Fibroblast of the aortic adventitia (primary cell): ENCODE data around the gene SPTBN2. TPM values are rescaled to one million over a fixed set of nuclear protein-coding genes. Genes with fewer than 3 reads are reported as not detected.
"Not testable (repeated sequence)": the region's sequence is repeated elsewhere in the genome, so short reads cannot be mapped to it uniquely, and the experiment has no call there.

Source experiments
- DNase-seq: peaks from one replicate; pipeline ENCODE4 v3.0.0-alpha.2; 2010; ENCODE audit warnings: low read depth
- H3K4me3 ChIP-seq: 2 replicates; pipeline ENCODE4 v1.5.1; 2011; ENCODE audit warnings: low read depth, mild to moderate bottlenecking, control low read depth, low read length, moderate library complexity
- CTCF ChIP-seq: IDR thresholded peaks from 2 replicates; pipeline ENCODE4 v1.5.1; 2011; ENCODE audit warnings: mild to moderate bottlenecking, low read length, control low read depth, inconsistent platforms; ENCODE audit not compliant: insufficient read depth
- total RNA-seq: library from RNA; depleted of rRNA; stranded (reverse); fragments of >200 nt; gene quantifications from 2 replicates; pipeline ENCODE4 v1.2.3, GENCODE V29; 2012; ENCODE audit warnings: low replicate concordance

The SPTBN2 gene
- total RNA-seq, 1 donor: 0.27 TPM

- H3K4me3 ChIP-seq: no peak overlapping the region
- TF ChIP-seq CTCF: no peak
- DNase-seq: no peak
Observed at GRCh38 chr11:66725647-66726046, 3.4 kb downstream of the SPTBN2 start.

GRCh38 chr11:66725114-66725513 lies 3.9 kb downstream of the SPTBN2 start:
- no peak overlapping the region for H3K4me3 ChIP-seq
- no peak for TF ChIP-seq CTCF
- DNase-seq: no peak

GRCh38 chr11:66724167-66724566 lies 4.8 kb downstream of the SPTBN2 start:
- H3K4me3 ChIP-seq, DNase-seq: not testable (repeated sequence)

GRCh38 chr11:66723693-66724092 lies 5.3 kb downstream of the SPTBN2 start:
- H3K4me3 ChIP-seq: no peak overlapping the region

DNA sequence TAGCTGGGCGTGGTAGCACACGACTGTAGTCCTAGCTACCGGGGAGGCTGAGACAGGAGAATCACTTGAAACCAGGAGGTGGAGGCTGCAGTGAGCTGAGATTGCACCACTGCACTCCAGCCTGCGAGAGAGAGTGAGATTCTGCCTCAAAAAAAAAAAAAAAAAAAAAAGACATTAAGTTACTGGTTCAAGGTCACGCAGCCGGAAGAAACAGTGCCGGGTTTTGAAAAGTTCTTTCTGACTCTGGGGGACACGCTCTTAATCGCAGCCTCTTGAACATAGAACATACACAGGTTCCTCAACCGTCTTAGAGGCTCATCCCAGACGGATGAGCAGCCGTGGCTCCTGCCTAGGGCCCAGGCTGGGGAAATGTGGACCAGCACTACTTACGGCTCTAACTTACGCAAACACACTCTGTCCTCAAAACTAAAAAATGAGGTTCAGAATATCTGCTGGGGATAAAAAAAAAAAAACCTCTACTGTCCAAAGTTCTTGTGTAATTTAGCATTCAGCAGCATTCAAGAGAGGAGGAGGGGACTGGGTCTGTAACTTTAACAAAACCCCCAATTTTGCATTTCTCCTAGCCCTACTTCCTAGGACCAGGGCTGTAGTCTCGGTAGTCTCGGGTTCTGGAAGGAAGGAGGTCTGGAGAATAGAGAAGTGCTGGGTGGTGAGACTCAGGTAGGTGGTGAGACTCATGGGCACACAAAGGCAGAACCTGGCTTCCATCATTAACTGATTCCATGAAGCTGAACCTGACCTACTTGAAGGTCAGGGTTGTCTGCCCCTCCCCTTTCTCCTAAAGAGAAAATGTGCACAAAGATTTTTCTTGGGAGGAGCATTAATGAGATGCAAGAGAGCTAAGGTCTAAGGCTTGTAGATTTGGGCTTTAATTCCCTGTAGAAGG lies 6.0 kb downstream of the SPTBN2 start:
- DNase-seq: no peak
- H3K4me3 ChIP-seq: no peak overlapping the region
- TF ChIP-seq CTCF: no peak

More at GRCh38 chr11:66723693-66724092, 5.3 kb downstream of the SPTBN2 start:
- no peak for TF ChIP-seq CTCF
- DNase-seq: no peak

- DNase-seq: no peak
- TF ChIP-seq CTCF: no peak
- no peak overlapping the region for H3K4me3 ChIP-seq
Observed at GRCh38 chr11:66721939-66722338, 7.1 kb downstream of the SPTBN2 start.

DNA sequence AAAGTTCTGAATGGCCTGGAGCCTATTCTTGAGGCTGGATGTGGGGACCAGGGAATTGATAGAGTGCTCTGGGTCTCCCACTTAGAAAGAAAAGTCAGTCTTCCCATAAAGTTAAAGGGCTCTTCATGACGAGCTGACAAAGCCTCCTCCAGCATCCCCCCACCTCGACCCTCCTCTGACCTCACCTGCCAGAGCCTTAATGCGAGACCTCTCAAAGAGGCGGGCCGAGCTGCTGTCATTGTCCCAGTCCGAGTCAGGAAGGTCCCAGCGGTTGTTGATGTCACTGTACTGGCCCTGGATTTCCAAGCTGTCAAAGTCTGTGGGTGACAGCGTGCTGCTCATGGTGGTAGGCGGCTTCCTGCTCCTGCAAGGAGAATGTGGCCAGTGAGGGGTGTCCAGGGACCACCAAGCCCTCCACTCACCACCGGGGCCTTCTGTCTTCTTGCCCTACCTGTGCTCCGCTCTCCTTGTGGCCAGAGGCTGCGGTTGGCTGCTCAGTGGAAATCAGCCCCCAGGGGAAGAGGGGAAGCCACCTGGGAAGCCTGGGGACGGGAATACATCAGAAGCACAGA lies 8.0 kb downstream of the SPTBN2 start:
- no peak overlapping the region for H3K4me3 ChIP-seq
- TF ChIP-seq CTCF: no peak
- DNase-seq: no peak
